Neuronal stem cell (in vitro differentiated cells): ENCODE results near the gene KCNH5.

Experiments used
- DNase-seq: peaks from one replicate; pipeline ENCODE4 v3.0.0-alpha.2; 2013; ENCODE audit warnings: low spot score
- H2AFZ ChIP-seq: one replicate; pipeline ENCODE4 v1.6.1; 2013; ENCODE audit warnings: mild to moderate bottlenecking, low read length, inconsistent platforms
- H2AK5ac ChIP-seq: 2 replicates; pipeline ENCODE4 v1.6.1; 2013; ENCODE audit warnings: low read depth, mild to moderate bottlenecking, inconsistent platforms, low read length, moderate library complexity, mixed read lengths
- H2BK120ac ChIP-seq: 2 replicates; pipeline ENCODE4 v1.6.1; 2013; ENCODE audit warnings: low read depth, mild to moderate bottlenecking, inconsistent platforms, low read length, moderate library complexity, mixed read lengths
- H2BK12ac ChIP-seq: one replicate; pipeline ENCODE4 v1.6.1; 2013; ENCODE audit warnings: low read length, inconsistent platforms
- H2BK15ac ChIP-seq: 2 replicates; pipeline ENCODE4 v1.6.1; 2013; ENCODE audit warnings: mild to moderate bottlenecking, low read length, inconsistent platforms, mixed read lengths
- H2BK5ac ChIP-seq: one replicate; pipeline ENCODE4 v1.6.1; 2013; ENCODE audit warnings: inconsistent platforms, mild to moderate bottlenecking, low read length, moderate library complexity
- H3K14ac ChIP-seq: one replicate; pipeline ENCODE4 v1.6.1; 2013; ENCODE audit warnings: low read length, inconsistent platforms
- H3K18ac ChIP-seq: 2 replicates; pipeline ENCODE4 v1.6.1; 2013; ENCODE audit warnings: low read length, inconsistent platforms
- H3K23ac ChIP-seq: 2 replicates; pipeline ENCODE4 v1.6.1; 2013; ENCODE audit warnings: low read depth, mild to moderate bottlenecking, mixed read lengths, low read length, inconsistent platforms; ENCODE audit not compliant: poor library complexity
- H3K27ac ChIP-seq: replicated peaks from 3 replicates; pipeline ENCODE4 v1.5.1; 2013; ENCODE audit warnings: low read length, inconsistent platforms
- H3K27me3 ChIP-seq, 3 experiments: 2 replicates each; pipeline ENCODE4 v1.6.1; 2013; ENCODE audit warnings: low read length in 3 of 3, mild to moderate bottlenecking in 2 of 3, inconsistent platforms in 1 of 3, low read depth in 1 of 3, mixed read lengths in 1 of 3, moderate library complexity in 1 of 3; ENCODE audit not compliant: control insufficient read depth in 3 of 3, insufficient read depth in 3 of 3
- H3K36me3 ChIP-seq, 2 donors: replicated peaks in 1 of 2; 2 replicates each; pipeline ENCODE4 v1.6.1; 2013; ENCODE audit warnings: low read length in 2 of 2; ENCODE audit not compliant: control insufficient read depth in 2 of 2, insufficient read depth in 2 of 2
- H3K4ac ChIP-seq: 2 replicates; pipeline ENCODE4 v1.6.1; 2013; ENCODE audit warnings: inconsistent platforms, mild to moderate bottlenecking, low read length, moderate library complexity
- H3K4me1 ChIP-seq, 2 donors: 1 replicate in 1 of 2; 2 replicates in 1 of 2; pipeline ENCODE4 v1.6.1; 2013; ENCODE audit warnings: low read length in 2 of 2, low read depth in 1 of 2; ENCODE audit not compliant: control insufficient read depth in 2 of 2, insufficient read depth in 1 of 2
- H3K4me2 ChIP-seq: one replicate; pipeline ENCODE4 v1.6.1; 2013; ENCODE audit warnings: mild to moderate bottlenecking, low read length, inconsistent platforms; ENCODE audit not compliant: insufficient read depth, poor library complexity, severe bottlenecking
- H3K4me3 ChIP-seq, 2 donors: 2 replicates each; pipeline ENCODE4 v1.5.1; 2013; ENCODE audit warnings: low read length in 2 of 2, mild to moderate bottlenecking in 2 of 2, inconsistent platforms in 1 of 2, moderate library complexity in 1 of 2
- H3K79me1 ChIP-seq: one replicate; pipeline ENCODE4 v1.6.1; 2013; ENCODE audit warnings: low read depth, mild to moderate bottlenecking, inconsistent platforms, low read length, moderate library complexity
- H3K9ac ChIP-seq: one replicate; pipeline ENCODE4 v1.6.1; 2013; ENCODE audit warnings: mild to moderate bottlenecking, low read depth, low read length, inconsistent platforms; ENCODE audit not compliant: poor library complexity
- H3K9me3 ChIP-seq, 2 donors: replicated peaks in 1 of 2; 2 replicates each; pipeline versions ENCODE3 to v1.6.1; 2013; ENCODE audit warnings: low read length in 2 of 2, mild to moderate bottlenecking in 2 of 2, inconsistent platforms in 1 of 2, low read depth in 1 of 2, mixed read lengths in 1 of 2, moderate library complexity in 1 of 2; ENCODE audit not compliant: control insufficient read depth in 2 of 2, insufficient read depth in 1 of 2
- H4K8ac ChIP-seq: one replicate; pipeline ENCODE4 v1.6.1; 2013; ENCODE audit warnings: low read depth, mild to moderate bottlenecking, inconsistent platforms, low read length, moderate library complexity
- H4K91ac ChIP-seq: one replicate; pipeline ENCODE4 v1.6.1; 2013; ENCODE audit warnings: low read length, low read depth, mild to moderate bottlenecking, inconsistent platforms; ENCODE audit not compliant: poor library complexity
- WGBS, 2 donors: extraction: QIAGEN DNeasy Blood & Tissue Kit; methylation state at CpG; one replicate each; pipeline ENCODE4 v1.1.7; 2013; ENCODE audit warnings: missing lambda C conversion rate in 2 of 2, mixed read lengths in 1 of 2; ENCODE audit not compliant: insufficient read length in 2 of 2, insufficient replicate concordance in 1 of 2; ENCODE audit errors: extremely low coverage in 2 of 2; 5-methylcytosine and 5-hydroxymethylcytosine counted together

Gene KCNH5

DNA sequence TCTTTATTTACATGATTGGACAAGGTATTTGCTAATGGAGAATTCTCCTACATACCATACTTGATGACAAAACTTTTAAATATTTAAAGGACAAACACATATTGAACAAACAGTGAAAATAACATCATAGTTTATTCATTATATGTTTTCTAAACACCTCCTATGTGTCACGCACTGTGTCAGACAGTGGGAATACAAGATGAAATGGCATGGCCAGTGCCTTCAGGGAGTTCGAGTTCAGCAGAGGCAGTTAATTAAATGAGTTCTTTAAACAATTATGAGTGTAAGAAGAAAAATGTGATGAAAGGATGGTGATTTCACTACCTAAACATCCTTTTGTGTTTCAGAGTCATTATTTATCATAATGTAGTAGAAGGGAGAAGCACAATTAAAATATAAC, 159.8 kb downstream of the KCNH5 start:
- Histone ChIP-seq H3K23ac (no peak overlapping the region), H3K79me1 (no peaks in the 10 kb centered on the region), H3K4me3 (no peak overlapping the region), H3K14ac (no peak overlapping the region), H2BK12ac (no peak overlapping the region), H3K27me3 (no peaks in the 10 kb centered on the region), H3K4me1 (no peaks in the 10 kb centered on the region), H3K27ac (no peak overlapping the region), H3K9ac (no peak overlapping the region), H3K36me3 (no peaks in the 10 kb centered on the region), H2BK5ac (no peak overlapping the region), H2AK5ac (no peak overlapping the region), H3K9me3 (no peaks in the 10 kb centered on the region), H2AFZ (no peak overlapping the region), H3K18ac (no peak overlapping the region), H3K4me2 (no peak overlapping the region), H2BK15ac (no peak overlapping the region), H3K4ac (no peak overlapping the region), H2BK120ac (no peak overlapping the region), H4K8ac (no peak overlapping the region), H4K91ac (no peak overlapping the region)
- WGBS, 2 donors: no CpG with 5 or more reads among the region's 2 CpGs
- DNase-seq: no peak

DNA sequence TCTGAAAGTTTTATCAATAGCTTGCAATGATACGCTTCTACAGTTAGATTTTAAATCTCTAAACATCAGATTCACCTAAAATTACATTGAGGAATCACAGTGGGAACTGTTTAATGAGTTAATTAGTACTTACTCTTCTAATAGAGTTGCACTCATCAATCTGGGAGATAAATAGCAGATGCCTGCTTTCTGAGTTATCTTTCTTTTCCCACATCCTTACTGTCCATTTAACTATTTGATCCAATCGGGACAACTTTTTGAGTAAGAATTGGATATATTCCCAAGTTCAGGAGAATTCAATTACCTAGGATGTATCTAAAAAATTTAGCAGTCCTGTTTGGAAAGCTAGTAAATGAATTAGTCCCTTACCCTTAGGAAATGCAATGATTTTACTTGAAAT, 162.3 kb downstream of the KCNH5 start:
- no peak overlapping the region for H3K27ac ChIP-seq
- H2BK15ac ChIP-seq: no peak overlapping the region
- no peaks in the 10 kb centered on the region for H3K4me1 ChIP-seq
- no peak overlapping the region for H2BK5ac ChIP-seq
- no peak overlapping the region for H3K4ac ChIP-seq
- H3K9me3 ChIP-seq: no peaks in the 10 kb centered on the region
- no peak overlapping the region for H3K23ac ChIP-seq
- no peak overlapping the region for H2AK5ac ChIP-seq
- H3K9ac ChIP-seq: no peak overlapping the region
- H2BK120ac ChIP-seq: no peak overlapping the region
- no CpG with 5 or more reads among the region's 2 CpGs for WGBS, 2 donors
- H3K4me3 ChIP-seq: no peak overlapping the region
- no peaks in the 10 kb centered on the region for H3K36me3 ChIP-seq
- H2BK12ac ChIP-seq: no peak overlapping the region
- H3K79me1 ChIP-seq: no peaks in the 10 kb centered on the region
- DNase-seq: no peak
- H3K18ac ChIP-seq: no peak overlapping the region
- no peak overlapping the region for H4K8ac ChIP-seq
- H3K14ac ChIP-seq: no peak overlapping the region
- H3K4me2 ChIP-seq: no peak overlapping the region
- H2AFZ ChIP-seq: no peak overlapping the region
- no peak overlapping the region for H4K91ac ChIP-seq
- H3K27me3 ChIP-seq: no peaks in the 10 kb centered on the region

DNA sequence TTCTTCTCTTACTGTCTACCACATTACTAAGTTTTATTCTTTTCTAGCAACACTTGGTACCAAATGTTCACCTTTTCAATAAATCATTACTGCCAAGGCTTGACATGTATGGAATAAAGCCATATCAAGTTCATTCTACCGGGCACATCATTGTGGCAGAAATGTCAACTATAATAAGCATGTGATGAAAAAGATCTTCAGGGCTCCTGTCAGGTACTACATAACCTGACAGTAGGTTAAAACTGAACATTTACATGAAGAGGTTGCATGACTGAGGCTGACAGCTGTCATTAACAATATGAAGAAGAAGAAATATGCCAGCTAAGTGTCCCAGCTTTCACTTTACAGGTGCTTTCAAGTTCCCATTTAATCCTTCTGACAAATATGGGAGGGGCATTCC, 178.9 kb downstream of the KCNH5 start:
- Histone ChIP-seq H3K14ac (no peak overlapping the region), H3K9ac (no peak overlapping the region), H3K36me3 (no peaks in the 10 kb centered on the region), H3K9me3 (no peaks in the 10 kb centered on the region), H3K27ac (no peak overlapping the region), H3K4me2 (no peak overlapping the region), H3K4ac (no peak overlapping the region), H4K91ac (no peak overlapping the region), H2AK5ac (no peak overlapping the region), H3K4me3 (no peak overlapping the region), H3K4me1 (no peaks in the 10 kb centered on the region), H2AFZ (no peak overlapping the region), H3K27me3 (no peaks in the 10 kb centered on the region), H2BK5ac (no peak overlapping the region), H2BK12ac (no peak overlapping the region), H2BK15ac (no peak overlapping the region), H3K23ac (no peak overlapping the region), H3K18ac (no peak overlapping the region), H4K8ac (no peak overlapping the region), H3K79me1 (no peaks in the 10 kb centered on the region), H2BK120ac (no peak overlapping the region)
- no peak for DNase-seq
- whole genome bisulfite sequencing, 2 donors: no CpG with 5 or more reads among the region's 1 CpG

DNA sequence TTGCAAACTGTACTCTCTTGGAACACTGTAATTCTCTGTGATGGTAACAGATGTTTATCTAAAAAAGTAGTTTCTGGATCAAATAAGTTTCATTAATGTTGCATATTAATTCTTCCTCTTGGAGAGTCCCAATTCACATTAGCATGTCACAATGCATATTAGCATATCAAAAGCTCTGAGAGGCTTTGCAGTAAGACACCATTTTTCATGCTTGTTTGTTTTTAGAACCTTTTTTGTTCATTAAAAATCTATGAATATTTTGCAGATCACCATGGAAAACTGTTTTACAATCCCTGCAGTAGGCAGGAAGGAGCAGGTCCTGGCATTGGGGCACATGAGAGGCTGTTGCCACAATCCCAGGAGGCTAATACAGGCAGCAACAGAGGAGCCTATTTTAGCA, 180.7 kb downstream of the KCNH5 start:
- H2BK15ac ChIP-seq: no peak overlapping the region
- H3K14ac ChIP-seq: no peak overlapping the region
- H2AK5ac ChIP-seq: no peak overlapping the region
- H3K79me1 ChIP-seq: no peaks in the 10 kb centered on the region
- H3K18ac ChIP-seq: no peak overlapping the region
- H3K4ac ChIP-seq: no peak overlapping the region
- H2AFZ ChIP-seq: no peak overlapping the region
- H3K27ac ChIP-seq: no peak overlapping the region
- no peak for DNase-seq
- no peak overlapping the region for H3K9ac ChIP-seq
- no peak overlapping the region for H4K8ac ChIP-seq
- no peak overlapping the region for H2BK12ac ChIP-seq
- H4K91ac ChIP-seq: no peak overlapping the region
- H3K4me3 ChIP-seq: no peak overlapping the region
- no peaks in the 10 kb centered on the region for H3K36me3 ChIP-seq
- H3K4me1 ChIP-seq: no peaks in the 10 kb centered on the region
- H3K27me3 ChIP-seq: no peaks in the 10 kb centered on the region
- H3K4me2 ChIP-seq: no peak overlapping the region
- no peak overlapping the region for H3K23ac ChIP-seq
- H3K9me3 ChIP-seq: no peaks in the 10 kb centered on the region
- no peak overlapping the region for H2BK120ac ChIP-seq
- no peak overlapping the region for H2BK5ac ChIP-seq
